ENCODE data around the gene CLCN7. TPM values are rescaled to one million over a fixed set of nuclear protein-coding genes. Genes with fewer than 3 reads are reported as not detected.
"Not testable (repeated sequence)": the region's sequence is repeated elsewhere in the genome, so short reads cannot be mapped to it uniquely, and the experiment has no call there.

Gene CLCN7
- total RNA-seq, 2 donors from 2014 or later, result 19.4 to 31.7 TPM

DNA sequence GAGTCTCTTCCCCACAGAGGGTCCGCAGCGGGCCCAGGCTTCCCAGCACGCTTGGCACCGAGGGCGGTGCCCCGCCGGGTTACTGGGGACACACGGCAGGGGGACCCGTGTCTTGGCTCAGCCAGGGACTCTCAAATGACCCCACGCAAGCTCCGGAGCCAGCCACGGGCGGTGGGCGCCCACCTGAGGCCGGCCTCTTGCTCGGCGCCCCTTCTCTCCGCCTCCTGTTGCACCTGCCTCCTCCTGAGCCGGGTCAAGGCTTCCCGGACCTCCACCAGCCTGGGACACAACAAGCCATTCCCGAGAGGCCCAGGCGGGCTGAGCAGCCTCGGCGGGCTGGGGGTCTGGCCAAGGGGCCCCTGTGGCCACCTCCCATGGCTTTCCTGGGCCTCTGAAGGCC lies 32.1 kb downstream of the CLCN7 start:
- Histone ChIP-seq H3K4me1 (no peaks in the 10 kb centered on the region), H3K27ac (no peak overlapping the region), H3K27me3 (no peaks in the 10 kb centered on the region), H3K36me3 (peaks cover 23% of the 10 kb centered on the region), H3K9me3 (no peaks in the 10 kb centered on the region), H3K4me3 (no peak overlapping the region)
- TF ChIP-seq, protein P1, sequence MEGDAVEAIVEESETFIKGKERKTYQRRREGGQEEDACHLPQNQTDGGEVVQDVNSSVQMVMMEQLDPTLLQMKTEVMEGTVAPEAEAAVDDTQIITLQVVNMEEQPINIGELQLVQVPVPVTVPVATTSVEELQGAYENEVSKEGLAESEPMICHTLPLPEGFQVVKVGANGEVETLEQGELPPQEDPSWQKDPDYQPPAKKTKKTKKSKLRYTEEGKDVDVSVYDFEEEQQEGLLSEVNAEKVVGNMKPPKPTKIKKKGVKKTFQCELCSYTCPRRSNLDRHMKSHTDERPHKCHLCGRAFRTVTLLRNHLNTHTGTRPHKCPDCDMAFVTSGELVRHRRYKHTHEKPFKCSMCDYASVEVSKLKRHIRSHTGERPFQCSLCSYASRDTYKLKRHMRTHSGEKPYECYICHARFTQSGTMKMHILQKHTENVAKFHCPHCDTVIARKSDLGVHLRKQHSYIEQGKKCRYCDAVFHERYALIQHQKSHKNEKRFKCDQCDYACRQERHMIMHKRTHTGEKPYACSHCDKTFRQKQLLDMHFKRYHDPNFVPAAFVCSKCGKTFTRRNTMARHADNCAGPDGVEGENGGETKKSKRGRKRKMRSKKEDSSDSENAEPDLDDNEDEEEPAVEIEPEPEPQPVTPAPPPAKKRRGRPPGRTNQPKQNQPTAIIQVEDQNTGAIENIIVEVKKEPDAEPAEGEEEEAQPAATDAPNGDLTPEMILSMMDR (IDR thresholded peaks at IDR 0.05), result no peak
- no peak for DNase-seq (ENCODE audit: low spot score)

DNA sequence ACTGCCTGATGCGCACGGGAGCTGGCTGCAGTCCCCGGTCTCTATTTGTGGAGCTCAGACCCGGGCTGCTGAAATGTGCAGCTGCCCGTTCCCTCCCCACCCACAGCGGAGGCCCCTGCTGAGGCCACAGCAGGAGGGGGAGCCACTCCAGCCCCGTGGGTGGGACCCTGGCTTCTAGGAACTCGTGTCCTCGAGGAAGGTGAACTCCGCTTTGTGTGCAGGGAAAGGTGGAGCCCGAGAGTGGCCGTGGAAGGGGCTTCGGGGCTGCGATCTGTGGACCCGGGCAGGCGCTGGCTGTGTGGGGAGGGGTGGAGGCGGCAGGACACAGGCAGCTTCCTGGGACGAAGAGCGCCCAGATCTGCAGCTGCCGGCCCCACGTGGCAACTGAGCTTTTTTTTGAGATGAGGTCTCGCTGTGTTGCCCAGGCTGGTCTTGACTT lies 33.4 kb downstream of the CLCN7 start:
- no peaks in the 10 kb centered on the region for H3K27me3 ChIP-seq
- DNase-seq (ENCODE audit: low spot score), result no peak
- H3K9me3 ChIP-seq, result no peaks in the 10 kb centered on the region
- H3K36me3 ChIP-seq, result peaks cover 10% of the 10 kb centered on the region
- H3K27ac ChIP-seq, result no peak overlapping the region
- TF ChIP-seq, protein P1 (IDR thresholded peaks at IDR 0.05), result no peak
- H3K4me3 ChIP-seq, result no peak overlapping the region
- no peaks in the 10 kb centered on the region for H3K4me1 ChIP-seq

DNA sequence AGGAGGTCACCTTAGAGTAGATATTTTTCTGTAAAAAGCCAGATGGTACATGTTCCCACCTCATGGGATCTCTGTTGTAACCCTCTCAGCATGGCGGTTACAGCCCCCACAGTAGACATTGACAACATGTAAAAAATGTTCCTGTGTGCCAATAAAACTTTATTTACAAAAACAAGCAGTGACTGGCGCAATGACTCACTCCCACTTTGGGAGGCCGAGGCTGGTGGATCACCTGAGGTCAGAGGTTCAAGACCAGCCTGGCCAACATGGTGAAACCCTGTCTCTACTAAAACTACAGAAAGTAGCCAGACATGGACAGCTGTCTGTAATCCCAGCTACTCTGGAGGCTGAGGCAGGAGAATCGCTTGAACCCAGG lies 35.1 kb downstream of the CLCN7 start:
- not testable (repeated sequence) for H3K4me3 ChIP-seq; H3K9me3 ChIP-seq; H3K4me1 ChIP-seq; DNase-seq (ENCODE audit: low spot score); H3K27ac ChIP-seq; H3K36me3 ChIP-seq; H3K27me3 ChIP-seq

- Histone ChIP-seq H3K27ac (no peak overlapping the region), H3K9me3 (no peaks in the 10 kb centered on the region), H3K4me1 (no peaks in the 10 kb centered on the region), H3K36me3 (no peaks in the 10 kb centered on the region), H3K4me3 (no peak overlapping the region), H3K27me3 (no peaks in the 10 kb centered on the region)
- TF ChIP-seq, protein P1 (IDR thresholded peaks at IDR 0.05), result no peak
- no peak for DNase-seq (ENCODE audit: low spot score)
Observed at GRCh38 chr16:1439058-1439698, 35.6 kb downstream of the CLCN7 start.

- Histone ChIP-seq H3K27ac (no peak overlapping the region), H3K4me1 (no peaks in the 10 kb centered on the region), H3K9me3 (no peaks in the 10 kb centered on the region), H3K4me3 (no peak overlapping the region), H3K36me3 (no peaks in the 10 kb centered on the region), H3K27me3 (no peaks in the 10 kb centered on the region)
- TF ChIP-seq, protein P1 (IDR thresholded peaks at IDR 0.05), result no peak
- no peak for DNase-seq (ENCODE audit: low spot score)
Observed at GRCh38 chr16:1438229-1439057, 36.4 kb downstream of the CLCN7 start.

DNA sequence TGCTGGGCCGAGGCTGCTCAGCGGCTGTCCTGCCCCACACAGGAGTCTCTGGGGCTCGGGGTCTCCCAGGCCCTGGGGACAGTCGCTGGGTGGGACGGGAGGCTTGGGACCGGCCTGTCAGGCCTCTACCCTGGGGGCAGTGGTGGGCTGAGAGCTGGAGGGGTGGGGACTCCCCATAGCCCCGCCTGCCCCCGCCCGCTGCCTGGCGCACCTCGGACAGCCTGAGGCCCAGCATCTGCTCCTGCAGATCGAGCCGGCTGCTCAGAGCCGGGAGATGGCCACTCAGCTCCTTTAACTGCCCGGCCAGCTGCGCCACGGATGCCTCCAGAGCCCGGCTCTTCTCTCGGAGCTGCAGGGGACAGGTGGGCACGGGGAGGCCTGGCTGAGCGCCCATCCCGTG lies 37.2 kb downstream of the CLCN7 start:
- no peak for DNase-seq (ENCODE audit: low spot score)
- TF ChIP-seq, protein P1 (IDR thresholded peaks at IDR 0.05), result no peak
- no peak overlapping the region for H3K4me3 ChIP-seq

More for the DNA sequence above, 37.2 kb downstream of the CLCN7 start:
- Histone ChIP-seq H3K36me3 (no peaks in the 10 kb centered on the region), H3K27ac (no peak overlapping the region), H3K27me3 (no peaks in the 10 kb centered on the region), H3K9me3 (no peaks in the 10 kb centered on the region), H3K4me1 (no peaks in the 10 kb centered on the region)
